ENCODE results near the gene GNG12. TPM values are rescaled to one million over a fixed set of nuclear protein-coding genes. Genes with fewer than 3 reads are reported as not detected.
"Not testable (repeated sequence)": the region's sequence is repeated elsewhere in the genome, so short reads cannot be mapped to it uniquely, and the experiment has no call there.

The GNG12 gene
- total RNA-seq, 1 experiment from 2014 or later: 70.0 TPM

DNA sequence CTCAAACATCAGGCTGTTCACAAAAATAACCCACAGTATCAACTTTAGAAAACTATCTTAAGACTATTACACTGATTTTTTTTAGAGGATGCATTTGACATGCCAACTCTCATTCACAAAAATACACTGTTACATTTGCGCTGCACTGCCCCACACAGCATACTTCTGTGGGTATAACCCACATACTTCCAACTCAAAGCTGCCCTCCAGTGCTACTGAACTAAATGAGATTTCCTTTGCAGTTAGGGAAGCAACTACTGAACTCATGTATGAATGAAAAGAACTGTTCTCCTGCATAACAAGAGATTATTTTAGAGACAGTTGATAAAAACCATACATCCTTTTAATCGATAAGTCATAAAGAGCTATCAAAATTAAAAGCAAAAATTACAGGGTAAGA, 174.0 kb downstream of the GNG12 start:
- H3K27ac ChIP-seq (ENCODE audit: low read length): no peak overlapping the region
- H3K36me3 ChIP-seq (ENCODE audit: control insufficient read depth, insufficient read depth, low read length): no peaks in the 10 kb centered on the region
- POLR2A ChIA-PET: no interaction called here
- BruUV-seq (replicated peaks): no TSS peak
- no peaks in the 10 kb centered on the region for H3K9me3 ChIP-seq (ENCODE audit: control insufficient read depth, insufficient read depth, low read depth, low read length)
- no peak overlapping the region for H3K4me3 ChIP-seq (ENCODE audit: low read depth in 2 of 2, low read length in 2 of 2)
- H3K27me3 ChIP-seq (ENCODE audit: control insufficient read depth, insufficient read depth, low read length): no peaks in the 10 kb centered on the region
- H3K4me1 ChIP-seq (ENCODE audit: control insufficient read depth, insufficient read depth, low read length): peaks cover 3% of the 10 kb centered on the region; the same call in 1 of the 2 replicates
- TF ChIP-seq SIN3A (IDR thresholded peaks at IDR 0.05; ENCODE audit: borderline replicate concordance, insufficient read depth, low read depth, low read length) (no peak), TCF7L2 (IDR thresholded peaks at IDR 0.05; ENCODE audit: low read depth, low read length) (no peak), CTCF (IDR thresholded peaks at IDR 0.05) (no peak), POLR2AphosphoS5 (IDR thresholded peaks at IDR 0.05; ENCODE audit: low read depth, low read length) (no peak)
- TF ChIP-seq, protein P1, sequence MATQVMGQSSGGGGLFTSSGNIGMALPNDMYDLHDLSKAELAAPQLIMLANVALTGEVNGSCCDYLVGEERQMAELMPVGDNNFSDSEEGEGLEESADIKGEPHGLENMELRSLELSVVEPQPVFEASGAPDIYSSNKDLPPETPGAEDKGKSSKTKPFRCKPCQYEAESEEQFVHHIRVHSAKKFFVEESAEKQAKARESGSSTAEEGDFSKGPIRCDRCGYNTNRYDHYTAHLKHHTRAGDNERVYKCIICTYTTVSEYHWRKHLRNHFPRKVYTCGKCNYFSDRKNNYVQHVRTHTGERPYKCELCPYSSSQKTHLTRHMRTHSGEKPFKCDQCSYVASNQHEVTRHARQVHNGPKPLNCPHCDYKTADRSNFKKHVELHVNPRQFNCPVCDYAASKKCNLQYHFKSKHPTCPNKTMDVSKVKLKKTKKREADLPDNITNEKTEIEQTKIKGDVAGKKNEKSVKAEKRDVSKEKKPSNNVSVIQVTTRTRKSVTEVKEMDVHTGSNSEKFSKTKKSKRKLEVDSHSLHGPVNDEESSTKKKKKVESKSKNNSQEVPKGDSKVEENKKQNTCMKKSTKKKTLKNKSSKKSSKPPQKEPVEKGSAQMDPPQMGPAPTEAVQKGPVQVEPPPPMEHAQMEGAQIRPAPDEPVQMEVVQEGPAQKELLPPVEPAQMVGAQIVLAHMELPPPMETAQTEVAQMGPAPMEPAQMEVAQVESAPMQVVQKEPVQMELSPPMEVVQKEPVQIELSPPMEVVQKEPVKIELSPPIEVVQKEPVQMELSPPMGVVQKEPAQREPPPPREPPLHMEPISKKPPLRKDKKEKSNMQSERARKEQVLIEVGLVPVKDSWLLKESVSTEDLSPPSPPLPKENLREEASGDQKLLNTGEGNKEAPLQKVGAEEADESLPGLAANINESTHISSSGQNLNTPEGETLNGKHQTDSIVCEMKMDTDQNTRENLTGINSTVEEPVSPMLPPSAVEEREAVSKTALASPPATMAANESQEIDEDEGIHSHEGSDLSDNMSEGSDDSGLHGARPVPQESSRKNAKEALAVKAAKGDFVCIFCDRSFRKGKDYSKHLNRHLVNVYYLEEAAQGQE (IDR thresholded peaks at IDR 0.05; ENCODE audit: insufficient read depth in 1 of 2, low read depth in 2 of 2, low read length in 1 of 2): no peak
- in situ Hi-C loops (cut with HindIII; ENCODE audit: low pct_unique_long_range_greater_than_20kb, low sequenced_read_pairs) (loop anchor here (25.0 kb wide), 1 partner anchor 122 kb away; no protein-coding TSS in a partner anchor), intact Hi-C loops (cut with micrococcal nuclease; ENCODE audit: unreplicated experiment) (no loop called here)
- CTCF ChIA-PET: no interaction called here
- ATAC-seq: no peak
- DNase-seq (ENCODE audit: low read depth, low spot score): no peak

- in situ Hi-C loops (cut with HindIII; ENCODE audit: low pct_unique_long_range_greater_than_20kb, low sequenced_read_pairs): loop anchor here (25.0 kb wide), 1 partner anchor 120 kb away; no protein-coding TSS in a partner anchor
- BruUV-seq (replicated peaks); H3K27ac ChIP-seq (ENCODE audit: low read length); ATAC-seq; H3K27me3 ChIP-seq (ENCODE audit: control insufficient read depth, insufficient read depth, low read length); H3K9me3 ChIP-seq (ENCODE audit: control insufficient read depth, insufficient read depth, low read depth, low read length); H3K36me3 ChIP-seq (ENCODE audit: control insufficient read depth, insufficient read depth, low read length); intact Hi-C loops (cut with micrococcal nuclease; ENCODE audit: unreplicated experiment); H3K4me1 ChIP-seq (ENCODE audit: control insufficient read depth, insufficient read depth, low read length); CTCF ChIA-PET; POLR2A ChIA-PET; H3K4me3 ChIP-seq (ENCODE audit: low read depth in 2 of 2, low read length in 2 of 2); DNase-seq (ENCODE audit: low read depth, low spot score): not testable (repeated sequence)
Observed at GRCh38 chr1:67657152-67657551, 176.1 kb downstream of the GNG12 start.

DNA sequence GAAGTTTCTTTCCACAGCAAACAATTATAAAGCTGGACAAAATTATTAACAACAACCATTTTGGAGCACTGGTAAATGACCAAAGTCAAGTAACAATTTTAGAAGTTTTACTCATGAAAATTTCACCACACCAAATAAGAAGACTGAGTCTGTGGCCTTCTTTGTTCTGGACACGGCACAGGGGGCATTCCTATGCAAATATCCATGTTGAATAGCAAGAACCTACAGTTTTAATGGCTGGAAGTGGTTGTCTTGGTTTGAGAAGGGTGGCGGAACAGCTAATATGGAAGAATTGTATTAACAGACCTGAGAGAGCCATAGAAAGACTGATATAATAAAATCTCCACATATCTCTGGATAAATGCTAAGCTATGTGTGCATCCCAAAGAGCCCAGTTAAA, 177.7 kb downstream of the GNG12 start:
- TF ChIP-seq POLR2AphosphoS5 (IDR thresholded peaks at IDR 0.05; ENCODE audit: low read depth, low read length) (no peak), TCF7L2 (IDR thresholded peaks at IDR 0.05; ENCODE audit: low read depth, low read length) (no peak), SIN3A (IDR thresholded peaks at IDR 0.05; ENCODE audit: borderline replicate concordance, insufficient read depth, low read depth, low read length) (no peak), CTCF (IDR thresholded peaks at IDR 0.05) (no peak)
- TF ChIP-seq, protein P1 (IDR thresholded peaks at IDR 0.05; ENCODE audit: insufficient read depth in 1 of 2, low read depth in 2 of 2, low read length in 1 of 2): no peak
- no peaks in the 10 kb centered on the region for H3K36me3 ChIP-seq (ENCODE audit: control insufficient read depth, insufficient read depth, low read length)
- no peak overlapping the region for H3K4me3 ChIP-seq (ENCODE audit: low read depth in 2 of 2, low read length in 2 of 2)
- H3K27ac ChIP-seq (ENCODE audit: low read length): no peak overlapping the region
- ATAC-seq (no peak), DNase-seq (ENCODE audit: low read depth, low spot score) (no peak)
- CTCF ChIA-PET: no interaction called here
- POLR2A ChIA-PET: interaction anchor here (0.8 kb wide), 1 partner anchor 14 kb away, joined by 3 read pairs; no protein-coding TSS in a partner anchor
- no peaks in the 10 kb centered on the region for H3K9me3 ChIP-seq (ENCODE audit: control insufficient read depth, insufficient read depth, low read depth, low read length)
- in situ Hi-C loops (cut with HindIII; ENCODE audit: low pct_unique_long_range_greater_than_20kb, low sequenced_read_pairs) (loop anchor here (25.0 kb wide), 1 partner anchor 118 kb away; no protein-coding TSS in a partner anchor), intact Hi-C loops (cut with micrococcal nuclease; ENCODE audit: unreplicated experiment) (no loop called here)
- H3K4me1 ChIP-seq (ENCODE audit: control insufficient read depth, insufficient read depth, low read length): peaks cover 3% of the 10 kb centered on the region; the same call in 1 of the 2 replicates
- no peaks in the 10 kb centered on the region for H3K27me3 ChIP-seq (ENCODE audit: control insufficient read depth, insufficient read depth, low read length)
- no TSS peak for BruUV-seq (replicated peaks)

All from Panc1 (cell line).